HepG2 (cell line): ENCODE measurements around the gene KCNJ4.

Experiments
- CTCF ChIP-seq: sonication (generic); formaldehyde crosslinking; IDR thresholded peaks from 2 replicates; pipeline ENCODE4 v1.5.0; 2020; ENCODE audit warnings: mild to moderate bottlenecking, missing genetic modification reagents, moderate library complexity
- FOXK1 ChIP-seq: sonication (generic); formaldehyde crosslinking; IDR thresholded peaks from 2 replicates; pipeline ENCODE4 v1.4.0; 2020; ENCODE audit warnings: low read depth, missing genetic modification reagents, borderline replicate concordance
- HINFP ChIP-seq: sonication (generic); formaldehyde crosslinking; IDR thresholded peaks from 2 replicates; pipeline ENCODE4 v1.4.0; 2020; ENCODE audit warnings: low read depth, mild to moderate bottlenecking, missing genetic modification reagents
- KDM5B ChIP-seq: sonication (generic); formaldehyde crosslinking; IDR thresholded peaks from 2 replicates; pipeline ENCODE4 v1.4.0; 2020; ENCODE audit warnings: missing genetic modification reagents, mild to moderate bottlenecking, borderline replicate concordance
- MYNN ChIP-seq: sonication (generic); formaldehyde crosslinking; IDR thresholded peaks from 2 replicates; pipeline ENCODE4 v1.4.0; 2020; ENCODE audit warnings: mild to moderate bottlenecking, low read depth, missing genetic modification reagents
- POLR2A ChIP-seq, 2 experiments: IDR thresholded peaks; 2 replicates each; pipeline ENCODE4 v1.6.1; 2011; ENCODE audit warnings: low read depth in 2 of 2, low read length in 2 of 2, mild to moderate bottlenecking in 1 of 2, moderate library complexity in 1 of 2; ENCODE audit not compliant: insufficient read depth in 1 of 2
- RELA ChIP-seq: sonication (generic); formaldehyde crosslinking; IDR thresholded peaks from 2 replicates; pipeline ENCODE4 v1.4.0; 2020; ENCODE audit warnings: missing genetic modification reagents
- SIX1 ChIP-seq: sonication (generic); formaldehyde crosslinking; IDR thresholded peaks from 2 replicates; pipeline ENCODE4 v1.4.0; 2020; ENCODE audit warnings: missing genetic modification reagents, borderline replicate concordance
- ZNF10 ChIP-seq: sonication (generic); formaldehyde crosslinking; IDR thresholded peaks from 2 replicates; pipeline ENCODE4 v1.4.0; 2020; ENCODE audit warnings: mild to moderate bottlenecking, low read depth, missing genetic modification reagents, borderline replicate concordance
- ZNF333 ChIP-seq: sonication (generic); formaldehyde crosslinking; IDR thresholded peaks from 2 replicates; pipeline ENCODE4 v1.4.0; 2020; ENCODE audit warnings: mild to moderate bottlenecking, missing genetic modification reagents, borderline replicate concordance

DNA sequence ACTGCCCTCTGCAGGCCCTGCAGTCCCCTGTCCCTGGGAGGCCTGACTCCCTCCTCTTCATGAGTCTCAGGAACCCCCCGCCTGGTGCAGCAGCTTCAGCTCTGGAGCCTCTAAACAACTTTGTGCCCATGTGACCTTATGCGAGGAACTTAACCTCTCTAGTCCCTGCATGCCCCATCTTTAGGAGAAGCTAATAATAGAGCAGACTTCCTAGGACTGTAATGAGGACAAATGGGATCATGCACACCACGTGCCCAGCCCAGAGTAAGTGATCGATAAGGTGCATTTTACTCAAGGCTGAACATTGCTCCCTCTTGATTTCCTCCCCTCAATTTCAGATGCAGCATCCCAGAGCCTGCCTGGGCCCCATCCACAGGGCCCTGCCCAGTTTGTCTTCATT is 19.0 kb downstream of the KCNJ4 start:
- TF ChIP-seq SIX1 (CRISPR knock-in tag) (no peak), ZNF333 (CRISPR knock-in tag) (no peak), CTCF (CRISPR knock-in tag) (no peak), FOXK1 (CRISPR knock-in tag) (no peak), RELA (CRISPR knock-in tag) (no peak), HINFP (CRISPR knock-in tag) (no peak), ZNF10 (CRISPR knock-in tag) (no peak), KDM5B (CRISPR knock-in tag) (no peak), MYNN (CRISPR knock-in tag) (no peak), POLR2A (IDR thresholded peaks at IDR 0.05; ENCODE audit: insufficient read depth in 1 of 2, low read depth in 2 of 2, low read length in 2 of 2) (no peak)
